K562 (cell line): ENCODE data around the gene USP49. TPM values are rescaled to one million over a fixed set of nuclear protein-coding genes. Genes with fewer than 3 reads are reported as not detected.
A peak's percentile ranks its signal among the peaks of the same experiment; 100 is the strongest.

ENCODE experiments used
- ATF2 ChIP-seq: sonication (generic); formaldehyde crosslinking; IDR thresholded peaks from 2 replicates; pipeline ENCODE4 v1.8.1; 2022; ENCODE audit warnings: missing genetic modification reagents
- CREB5 ChIP-seq: fragments of 250-450 bp; sonication (Bioruptor Pico); IDR thresholded peaks from 2 replicates; pipeline ENCODE4 v1.5.0; 2020; ENCODE audit warnings: mild to moderate bottlenecking
- DIDO1 ChIP-seq: fragments of 450-650 bp; IDR thresholded peaks from 2 replicates; pipeline ENCODE4 v1.6.1; 2016; ENCODE audit warnings: low read depth, missing biosample characterization, missing genetic modification characterization
- E2F6 ChIP-seq, 2 experiments: IDR thresholded peaks; 2 replicates each; pipeline ENCODE4 v1.6.1; 2011; ENCODE audit warnings: borderline replicate concordance in 1 of 2, control low read depth in 1 of 2, low read depth in 1 of 2, low read length in 1 of 2, mild to moderate bottlenecking in 1 of 2, mixed read lengths in 1 of 2, moderate library complexity in 1 of 2; ENCODE audit not compliant: insufficient read depth in 1 of 2, insufficient read length in 1 of 2, poor library complexity in 1 of 2, severe bottlenecking in 1 of 2; ENCODE audit errors: extremely low read depth in 1 of 2
- EP300 ChIP-seq: IDR thresholded peaks from 2 replicates; pipeline ENCODE4 v1.6.1; 2012; ENCODE audit warnings: low read length, improper control_type of control experiment
- ETV6 ChIP-seq, 3 experiments: fragments of 150-350 bp in 1 of 3; sonication (generic) in 1 of 3; formaldehyde crosslinking in 1 of 3; IDR thresholded peaks; 2 replicates each; pipeline versions ENCODE4 v1.6.1 to v1.8.0; 2014 to 2022; ENCODE audit warnings: borderline replicate concordance in 2 of 3, low read depth in 2 of 3, antibody characterized with exemption in 1 of 3, low read length in 1 of 3, mild to moderate bottlenecking in 1 of 3, missing genetic modification reagents in 1 of 3
- IRF2 ChIP-seq: sonication (generic); formaldehyde crosslinking; IDR thresholded peaks from 2 replicates; pipeline ENCODE4 v1.8.1; 2022; ENCODE audit warnings: mild to moderate bottlenecking, missing genetic modification reagents
- JUNB ChIP-seq: fragments of 450-650 bp; formaldehyde crosslinking; conservative IDR thresholded peaks from 2 replicates; pipeline ENCODE4 v1.4.0; 2020; ENCODE audit warnings: mild to moderate bottlenecking
- NBN ChIP-seq: fragments of 450-650 bp; IDR thresholded peaks from 2 replicates; pipeline ENCODE4 v1.6.1; 2016; ENCODE audit warnings: low read depth, mild to moderate bottlenecking
- NFRKB ChIP-seq: fragments of 450-650 bp; IDR thresholded peaks from 2 replicates; pipeline ENCODE4 v1.6.1; 2016; ENCODE audit warnings: low read depth
- PHTF2 ChIP-seq: fragments of 250-450 bp; sonication (Bioruptor Pico); IDR thresholded peaks from 2 replicates; pipeline ENCODE4 v1.5.0; 2021; ENCODE audit warnings: mild to moderate bottlenecking
- STAT5B ChIP-seq: fragments of 250-450 bp; sonication (Bioruptor Pico); IDR thresholded peaks from 2 replicates; pipeline ENCODE4 v1.8.0; 2021; ENCODE audit warnings: mild to moderate bottlenecking, inconsistent platforms
- XRCC3 ChIP-seq: fragments of 450-650 bp; IDR thresholded peaks from 2 replicates; pipeline ENCODE4 v1.6.1; 2017; ENCODE audit warnings: mild to moderate bottlenecking, moderate library complexity
- ZBTB34 ChIP-seq: fragments of 250-450 bp; sonication (Bioruptor Pico); IDR thresholded peaks from 2 replicates; pipeline ENCODE4 v1.8.0; 2021; ENCODE audit warnings: mild to moderate bottlenecking, moderate library complexity
- ZNF143 ChIP-seq: sonication (generic); formaldehyde crosslinking; IDR thresholded peaks from 2 replicates; pipeline ENCODE4 v1.9.0; 2022; ENCODE audit warnings: mild to moderate bottlenecking, missing genetic modification reagents
- polyA plus RNA-seq, 8 experiments: library from polyadenylated mRNA; depleted of rRNA in 4 of 8; stranded (reverse) in 5 of 8; unstranded in 3 of 8; fragments of >200 nt; fragmentation: Nextera tagmentation in 2 of 8; fragmentation: Illumina TruSeq in 1 of 8; extraction: Ambion mirVana in 2 of 8; extraction: Trizol in 1 of 8; gene quantifications; 2 replicates each; pipeline versions ENCODE4 v1.2.1 to v1.2.3, GENCODE V29; 2011 to 2014; ENCODE audit warnings: inconsistent platforms in 1 of 8, missing spikeins in 1 of 8
- total RNA-seq, 7 experiments: library from RNA; depleted of rRNA in 6 of 7; stranded (reverse); fragments of >200 nt in 6 of 7; fragmentation: Illumina TruSeq in 2 of 7; extraction: Trizol in 2 of 7; gene quantifications; 2 replicates each; pipeline versions ENCODE4 v1.2.1 to v1.2.3, GENCODE V29; 2011 to 2021; ENCODE audit warnings: low replicate concordance in 1 of 7
- TF ChIP-seq, protein P1 (sequence below): fragments of 250-450 bp; sonication (Bioruptor Pico); IDR thresholded peaks from 2 replicates; pipeline ENCODE4 v1.9.0; 2021; ENCODE audit warnings: mild to moderate bottlenecking, inconsistent platforms
- TF ChIP-seq, protein P2 (sequence below): sonication (generic); formaldehyde crosslinking; IDR thresholded peaks from 2 replicates; pipeline ENCODE4 v1.8.0; 2022; ENCODE audit warnings: mild to moderate bottlenecking, missing genetic modification reagents, borderline replicate concordance

USP49 gene
- total and polyA plus RNA-seq, 9 of the 15 experiments (the other 6 are each of a cell fraction or from before 2014, with no cell fraction given): 1.0 to 9.9 (median 6.5) TPM

DNA sequence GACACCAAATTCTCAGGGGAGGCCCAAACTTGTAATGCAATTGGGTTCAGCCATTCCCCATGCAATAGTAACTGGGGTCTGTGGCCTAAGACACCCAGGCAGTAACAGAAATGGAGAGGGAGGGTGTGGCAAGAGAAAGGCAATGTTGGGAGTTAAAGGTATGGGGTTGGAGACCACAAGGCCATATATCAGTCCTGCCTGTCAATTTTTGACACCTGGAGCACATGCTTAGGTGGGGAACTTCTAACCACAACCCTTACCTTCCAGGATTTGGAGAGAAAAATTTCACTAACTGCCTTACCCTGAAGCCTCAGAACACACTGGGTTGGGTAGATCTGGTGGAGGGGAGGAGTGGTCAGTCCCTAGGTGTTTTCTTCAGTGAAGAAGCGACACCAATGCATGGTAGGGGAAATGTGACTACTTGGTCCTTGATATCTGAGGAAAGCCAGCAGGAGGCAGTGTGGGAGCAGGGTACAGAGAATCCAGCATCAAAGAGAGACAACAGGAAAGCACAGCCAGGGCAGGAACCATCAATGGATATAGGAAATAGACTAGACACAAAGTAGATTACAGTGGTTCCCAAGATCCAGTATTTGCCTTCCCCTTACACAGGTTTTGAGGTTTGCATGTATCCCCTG is 6.8 kb upstream of the USP49 start (continued):
- TF ChIP-seq E2F6 (IDR thresholded peaks at IDR 0.05; ENCODE audit: borderline replicate concordance in 1 of 2, extremely low read depth in 1 of 2, insufficient read depth in 1 of 2, insufficient read length in 1 of 2, low read depth in 1 of 2, low read length in 1 of 2, poor library complexity in 1 of 2, severe bottlenecking in 1 of 2) (no peak), PHTF2 (CRISPR knock-in tag) (no peak), ETV6 (IDR thresholded peaks at IDR 0.05; ENCODE audit: borderline replicate concordance in 1 of 2, low read depth in 2 of 2, low read length in 1 of 2) (no peak), ETV6 (CRISPR knock-in tag; IDR thresholded peaks at IDR 0.05; ENCODE audit: borderline replicate concordance) (no peak), XRCC3 (no peak), NBN (no peak), JUNB (CRISPR knock-in tag) (no peak), CREB5 (no peak), NFRKB (no peak), DIDO1 (tag) (no peak), ATF2 (CRISPR knock-in tag) (no peak), STAT5B (CRISPR knock-in tag) (no peak), IRF2 (CRISPR knock-in tag) (no peak), ZNF143 (CRISPR knock-in tag) (no peak), ZBTB34 (CRISPR knock-in tag) (no peak), EP300 (0 out of 2 replicates have a peak, but pooled peaks have one; percentile 15)
- TF ChIP-seq, protein P1, sequence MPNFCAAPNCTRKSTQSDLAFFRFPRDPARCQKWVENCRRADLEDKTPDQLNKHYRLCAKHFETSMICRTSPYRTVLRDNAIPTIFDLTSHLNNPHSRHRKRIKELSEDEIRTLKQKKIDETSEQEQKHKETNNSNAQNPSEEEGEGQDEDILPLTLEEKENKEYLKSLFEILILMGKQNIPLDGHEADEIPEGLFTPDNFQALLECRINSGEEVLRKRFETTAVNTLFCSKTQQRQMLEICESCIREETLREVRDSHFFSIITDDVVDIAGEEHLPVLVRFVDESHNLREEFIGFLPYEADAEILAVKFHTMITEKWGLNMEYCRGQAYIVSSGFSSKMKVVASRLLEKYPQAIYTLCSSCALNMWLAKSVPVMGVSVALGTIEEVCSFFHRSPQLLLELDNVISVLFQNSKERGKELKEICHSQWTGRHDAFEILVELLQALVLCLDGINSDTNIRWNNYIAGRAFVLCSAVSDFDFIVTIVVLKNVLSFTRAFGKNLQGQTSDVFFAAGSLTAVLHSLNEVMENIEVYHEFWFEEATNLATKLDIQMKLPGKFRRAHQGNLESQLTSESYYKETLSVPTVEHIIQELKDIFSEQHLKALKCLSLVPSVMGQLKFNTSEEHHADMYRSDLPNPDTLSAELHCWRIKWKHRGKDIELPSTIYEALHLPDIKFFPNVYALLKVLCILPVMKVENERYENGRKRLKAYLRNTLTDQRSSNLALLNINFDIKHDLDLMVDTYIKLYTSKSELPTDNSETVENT: no peak
- TF ChIP-seq, protein P2, sequence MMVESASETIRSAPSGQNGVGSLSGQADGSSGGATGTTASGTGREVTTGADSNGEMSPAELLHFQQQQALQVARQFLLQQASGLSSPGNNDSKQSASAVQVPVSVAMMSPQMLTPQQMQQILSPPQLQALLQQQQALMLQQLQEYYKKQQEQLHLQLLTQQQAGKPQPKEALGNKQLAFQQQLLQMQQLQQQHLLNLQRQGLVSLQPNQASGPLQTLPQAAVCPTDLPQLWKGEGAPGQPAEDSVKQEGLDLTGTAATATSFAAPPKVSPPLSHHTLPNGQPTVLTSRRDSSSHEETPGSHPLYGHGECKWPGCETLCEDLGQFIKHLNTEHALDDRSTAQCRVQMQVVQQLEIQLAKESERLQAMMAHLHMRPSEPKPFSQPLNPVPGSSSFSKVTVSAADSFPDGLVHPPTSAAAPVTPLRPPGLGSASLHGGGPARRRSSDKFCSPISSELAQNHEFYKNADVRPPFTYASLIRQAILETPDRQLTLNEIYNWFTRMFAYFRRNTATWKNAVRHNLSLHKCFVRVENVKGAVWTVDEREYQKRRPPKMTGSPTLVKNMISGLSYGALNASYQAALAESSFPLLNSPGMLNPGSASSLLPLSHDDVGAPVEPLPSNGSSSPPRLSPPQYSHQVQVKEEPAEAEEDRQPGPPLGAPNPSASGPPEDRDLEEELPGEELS: no peak
